Endothelial cell of umbilical vein (primary cell): ENCODE data around the gene CCR2. TPM values are rescaled to one million over a fixed set of nuclear protein-coding genes. Genes with fewer than 3 reads are reported as not detected.

Source experiments
- BruUV-seq: library from RNA; stranded (reverse); fragments of 400-500 nt; replicated peaks from 2 replicates; lab custom pipeline; 2021; lab: Mats Ljungman, UMichigan
- CTCF ChIA-PET: fragments of 300-600, 350-600 bp; sonication (Branson Sonifier 250); formaldehyde crosslinking; loops from one replicate; lab custom pipeline; 2021; ENCODE audit warnings: antibody characterized with exemption, inconsistent platforms; lab: Charles Lee
- POLR2A ChIA-PET: fragments of 300-600, 350-600 bp; sonication (Branson Sonifier 250); formaldehyde crosslinking; loops from one replicate; lab custom pipeline; 2021; ENCODE audit warnings: antibody characterized with exemption, inconsistent platforms; lab: Charles Lee
- DNase-seq: peaks from one replicate; pipeline ENCODE4 v3.0.0-alpha.2; 2011; ENCODE audit warnings: low read depth, low spot score
- FAIRE-seq: peaks from 2 replicates; lab custom pipeline; 2011; peaks lifted over from hg19 to GRCh38; lab: Jason Lieb, UNC
- H2AFZ ChIP-seq: 2 replicates; pipeline ENCODE4 v1.6.0; 2012; ENCODE audit warnings: low read depth, low read length, control low read depth, inconsistent platforms
- H3K27ac ChIP-seq: 2 replicates; pipeline ENCODE4 v1.5.1; 2011; ENCODE audit warnings: low read depth, mild to moderate bottlenecking, control low read depth, low read length, moderate library complexity; ENCODE audit not compliant: insufficient read depth
- H3K27me3 ChIP-seq, 2 experiments: 2 replicates each; pipeline versions ENCODE4 v1.6.0 to v1.6.1; 2011; ENCODE audit warnings: low read length in 2 of 2, mixed read lengths in 1 of 2; ENCODE audit not compliant: control insufficient read depth in 2 of 2, insufficient read depth in 2 of 2
- H3K36me3 ChIP-seq, 2 experiments: 2 replicates in 1 of 2; 3 replicates in 1 of 2; pipeline ENCODE4 v1.5.1; 2011; ENCODE audit warnings: low read length in 2 of 2, mild to moderate bottlenecking in 1 of 2, moderate library complexity in 1 of 2; ENCODE audit not compliant: control insufficient read depth in 2 of 2, insufficient read depth in 2 of 2; ENCODE audit errors: extremely low read depth in 1 of 2
- H3K4me1 ChIP-seq: 3 replicates; pipeline ENCODE4 v1.5.1; 2011; ENCODE audit warnings: mild to moderate bottlenecking, low read length; ENCODE audit not compliant: control insufficient read depth, insufficient read depth; ENCODE audit errors: extremely low read depth
- H3K4me2 ChIP-seq: 2 replicates; pipeline ENCODE4 v1.6.1; 2011; ENCODE audit warnings: low read length, control low read depth, mixed read lengths; ENCODE audit not compliant: insufficient read depth
- H3K4me3 ChIP-seq, 3 experiments: fragments of 200-600 bp in 1 of 3; sonication (generic), shearing (Covaris generic) in 1 of 3; replicated peaks in 1 of 3; 2 replicates each; pipeline ENCODE4 v1.5.1; 2011 to 2016; ENCODE audit warnings: control low read depth in 3 of 3, low read length in 3 of 3, mild to moderate bottlenecking in 2 of 3, inconsistent platforms in 1 of 3, low read depth in 1 of 3, moderate library complexity in 1 of 3; ENCODE audit not compliant: insufficient read depth in 1 of 3
- H3K79me2 ChIP-seq: 2 replicates; pipeline ENCODE4 v1.6.0; 2012; ENCODE audit warnings: low read length, inconsistent platforms; ENCODE audit not compliant: control insufficient read depth, insufficient read depth
- H3K9ac ChIP-seq: replicated peaks from 2 replicates; pipeline ENCODE3; 2011; ENCODE audit warnings: low read length, control low read depth; ENCODE audit not compliant: insufficient read depth; ENCODE audit errors: extremely low read depth
- H3K9me1 ChIP-seq: replicated peaks from 3 replicates; pipeline ENCODE4 v1.6.0; 2011; ENCODE audit warnings: mild to moderate bottlenecking, low read length; ENCODE audit not compliant: control insufficient read depth, insufficient read depth; ENCODE audit errors: extremely low read depth
- H3K9me3 ChIP-seq: replicated peaks from 2 replicates; pipeline ENCODE4 v1.5.1; 2012; ENCODE audit warnings: low read length, inconsistent platforms; ENCODE audit not compliant: control insufficient read depth, insufficient read depth
- H4K20me1 ChIP-seq: replicated peaks from 2 replicates; pipeline ENCODE3; 2011; ENCODE audit warnings: mild to moderate bottlenecking, low read length; ENCODE audit not compliant: control insufficient read depth, insufficient read depth; ENCODE audit errors: extremely low read depth
- CTCF ChIP-seq, 2 donors: IDR thresholded peaks; 1 replicate in 1 of 2; 2 replicates in 1 of 2; pipeline ENCODE4 v1.5.1; 2011; ENCODE audit warnings: low read length in 2 of 2, mild to moderate bottlenecking in 2 of 2, moderate library complexity in 2 of 2, control low read depth in 1 of 2, inconsistent platforms in 1 of 2, low read depth in 1 of 2; ENCODE audit not compliant: insufficient read depth in 1 of 2; ENCODE audit errors: extremely low read depth in 1 of 2
- EZH2 ChIP-seq: IDR thresholded peaks from 2 replicates; pipeline ENCODE4 v1.6.1; 2012; ENCODE audit warnings: borderline replicate concordance, low read depth, mild to moderate bottlenecking, moderate library complexity, low read length, inconsistent platforms; ENCODE audit not compliant: severe bottlenecking
- FOS ChIP-seq: IDR thresholded peaks from 2 replicates; pipeline ENCODE4 v1.6.1; 2011; ENCODE audit warnings: mild to moderate bottlenecking, low read length, moderate library complexity, borderline replicate concordance; ENCODE audit not compliant: insufficient read depth
- GATA2 ChIP-seq: IDR thresholded peaks from 2 replicates; pipeline ENCODE4 v1.7.0; 2011; ENCODE audit warnings: low read depth, mild to moderate bottlenecking, moderate library complexity, mixed read lengths, low read length; ENCODE audit not compliant: insufficient read length, insufficient read depth
- JUN ChIP-seq: IDR thresholded peaks from 2 replicates; pipeline ENCODE4 v1.6.1; 2011; ENCODE audit warnings: borderline replicate concordance, low read depth; ENCODE audit not compliant: insufficient read length, insufficient read depth
- MAX ChIP-seq: IDR thresholded peaks from 2 replicates; pipeline ENCODE4 v1.6.1; 2011; ENCODE audit not compliant: insufficient read depth, insufficient read length
- MYC ChIP-seq: IDR thresholded peaks from one replicate; pipeline ENCODE4 v1.6.1; 2011; ENCODE audit warnings: mild to moderate bottlenecking, low read depth, low read length
- POLR2A ChIP-seq: IDR thresholded peaks from 2 replicates; pipeline ENCODE4 v1.6.1; 2012; ENCODE audit warnings: low read depth, mild to moderate bottlenecking, control low read depth, low read length
- POLR2AphosphoS5 ChIP-seq: IDR thresholded peaks from 2 replicates; pipeline ENCODE4 v1.6.1; 2012; ENCODE audit warnings: low read depth, mild to moderate bottlenecking, control low read depth, low read length, moderate library complexity; ENCODE audit not compliant: insufficient read depth
- dilution Hi-C: fragments of 300-500 bp; cut with MboI; formaldehyde crosslinking; loops from one replicate; pipeline ENCODE4 v1.15.0; 2019; ENCODE audit warnings: low sequenced_read_pairs; ENCODE audit not compliant: extremely low pct_ligation_motif_present
- intact Hi-C: fragments of 100-400 bp; cut with micrococcal nuclease; formaldehyde crosslinking; loops from one replicate; pipeline ENCODE4 v1.10.0; 2022
- polyA plus RNA-seq, 4 experiments: library from polyadenylated mRNA; depleted of rRNA in 3 of 4; stranded (reverse) in 3 of 4; unstranded in 1 of 4; fragments of >200 nt; gene quantifications; 2 replicates each; pipeline versions ENCODE4 v1.2.1 to v1.2.3, GENCODE V29; 2011 to 2012; ENCODE audit warnings: missing spikeins in 1 of 4
- total RNA-seq: library from RNA; stranded (reverse); gene quantifications from 2 replicates; pipeline ENCODE4 v1.2.3, GENCODE V29; 2021

Gene CCR2
- total and polyA plus RNA-seq, 2 donors (not counting 3 experiments of a cell fraction or from before 2014, with no cell fraction given): not detected

GRCh38 chr3:46406788-46407611 is 53.1 kb downstream of the CCR2 start, which contains the start of the genes CCR5AS and CCRL2:
TSS of gene CCR5AS (minus strand) at chr3:46407066.
TSS of gene CCRL2 (plus strand) at chr3:46407259. CDS start at chr3:46408080, 821 bp downstream.
- peak within 1 kb of the TSS; percentile 89 for H2AFZ ChIP-seq
- no peaks in the 10 kb centered on the region for H3K27me3 ChIP-seq
- DNase-seq (peak; percentile 86), FAIRE-seq (peak; percentile 85)
- dilution Hi-C loops: no loop called here
- H3K4me1 ChIP-seq: peaks cover 41% of the 10 kb centered on the region
- intact Hi-C loops: loop anchor here (1.0 kb wide), 1 partner anchor 21 kb away; no protein-coding TSS in a partner anchor
- H3K4me2 ChIP-seq: peak within 1 kb of the TSS; percentile 93
- no peaks in the 10 kb centered on the region for H3K79me2 ChIP-seq
- TF ChIP-seq JUN (peak; percentile 18), POLR2AphosphoS5 (peak; percentile 38), POLR2A (peak; percentile 35), FOS (peak; percentile 52), GATA2 (peak; percentile 87), CTCF (IDR thresholded peaks at IDR 0.05; ENCODE audit: extremely low read depth in 1 of 2, insufficient read depth in 1 of 2, low read depth in 1 of 2, low read length in 2 of 2) (no peak), MYC (no peak), EZH2 (no peak), MAX (peak; percentile 49)
- H3K9ac ChIP-seq: peak within 1 kb of the TSS; percentile 77
- H3K27ac ChIP-seq: peak within 1 kb of the TSS; percentile 63
- peak within 1 kb of the TSS; percentile 19 to 67 (median 23) for H3K4me3 ChIP-seq
- ChIA-PET CTCF (interaction anchor here (0.5 to 6.8 kb wide), 8 partner anchors 9 to 1922 kb away, joined by 3 to 50 read pairs (median 4); no protein-coding TSS in a partner anchor), POLR2A (no interaction called here)
- no peaks in the 10 kb centered on the region for H3K36me3 ChIP-seq
- H3K9me3 ChIP-seq: no peaks in the 10 kb centered on the region
- BruUV-seq: TSS peak; percentile 78
- no peaks in the 10 kb centered on the region for H3K9me1 ChIP-seq
- no peaks in the 10 kb centered on the region for H4K20me1 ChIP-seq
